Measurements from ENCODE around the gene ARVCF. TPM values are rescaled to one million over a fixed set of nuclear protein-coding genes. Genes with fewer than 3 reads are reported as not detected.

Gene ARVCF
- polyA plus RNA-seq, 1 experiment = 5.6 TPM

DNA sequence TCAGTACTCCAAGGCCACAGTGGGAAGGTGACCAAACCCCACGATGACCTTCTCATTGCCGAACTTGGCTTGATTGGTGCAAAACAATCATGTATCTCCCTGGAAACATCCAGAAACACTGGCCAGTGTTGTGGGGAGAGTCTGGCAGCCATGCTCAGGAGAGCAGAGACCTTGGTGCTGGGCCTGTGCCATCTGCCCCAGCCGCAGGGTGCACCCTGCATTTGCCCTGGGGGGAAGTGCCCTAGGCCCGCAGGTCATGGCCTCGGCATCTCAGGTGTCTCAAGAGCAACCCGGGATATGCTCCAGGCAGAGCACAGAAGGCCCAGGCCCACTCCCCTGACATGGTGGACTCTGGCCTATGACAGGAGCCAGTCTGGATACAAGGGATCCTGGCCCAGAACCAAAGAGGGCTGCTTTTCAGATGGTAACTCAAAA is 23.7 kb downstream of the ARVCF start:
- Histone ChIP-seq H3K4me3 (ENCODE audit: low read depth, low read length) (no peak overlapping the region), H3K27ac (ENCODE audit: low read depth, low read length) (no peak overlapping the region), H3K27me3 (ENCODE audit: control insufficient read depth, insufficient read depth, low read length) (peaks cover 2% of the 10 kb centered on the region), H3K9me3 (ENCODE audit: control insufficient read depth, insufficient read depth, low read length) (no peaks in the 10 kb centered on the region; the same call in 1 of the 2 replicates)
- DNase-seq (ENCODE audit: low read depth, low spot score) = no peak
- ChIA-PET CTCF (no interaction called here), POLR2A (no interaction called here)
- TF ChIP-seq CTCF (IDR thresholded peaks at IDR 0.05; ENCODE audit: low read depth, low read length) = no peak

- ChIA-PET POLR2A (no interaction called here), CTCF (no interaction called here)
- H3K27ac ChIP-seq (ENCODE audit: low read depth, low read length) = no peak overlapping the region
These were observed 24.1 kb downstream of the ARVCF start for GRCh38 chr22:19992481-19992911.

DNA sequence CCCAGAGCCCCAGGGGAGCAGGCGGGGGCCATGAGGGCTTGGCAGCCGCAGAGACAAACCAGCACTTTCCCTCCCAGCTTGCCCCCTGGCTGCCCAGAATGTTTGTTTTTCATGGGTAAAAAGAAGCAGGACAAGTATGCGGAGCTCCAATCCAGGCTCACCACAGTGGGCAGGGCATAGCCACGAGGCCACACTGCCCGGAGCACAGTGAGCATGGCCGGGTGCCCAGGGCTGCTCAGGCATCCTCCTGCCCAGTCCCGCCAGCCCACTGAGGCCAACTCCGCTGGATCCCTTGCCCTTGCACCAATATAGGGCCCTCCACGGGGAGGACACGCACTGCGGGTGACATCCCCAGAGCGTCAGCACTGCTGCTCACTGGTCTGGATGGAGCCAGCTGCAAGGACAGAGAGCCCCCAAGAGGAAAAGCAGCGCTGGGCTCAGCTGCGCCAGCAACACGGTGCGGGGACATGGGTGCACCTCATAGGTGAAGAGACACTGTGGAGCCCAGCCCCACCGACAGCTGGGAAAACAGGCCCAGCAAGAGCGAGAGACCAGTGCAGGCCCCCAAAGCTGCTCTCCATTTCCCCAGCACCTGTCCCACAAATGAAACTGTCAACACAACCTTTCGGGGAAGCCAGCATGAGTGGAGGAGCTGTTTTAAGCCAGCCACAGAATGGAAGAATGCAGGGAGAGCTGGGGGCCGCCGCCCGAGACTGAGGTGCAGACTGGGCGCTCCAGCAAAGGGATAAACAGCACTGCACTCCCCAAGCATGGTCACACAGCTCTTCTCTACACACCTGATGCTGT is 24.8 kb downstream of the ARVCF start:
- H3K9me3 ChIP-seq (ENCODE audit: control insufficient read depth, insufficient read depth, low read length) = no peaks in the 10 kb centered on the region; the same call in 1 of the 2 replicates
- no peak overlapping the region for H3K4me3 ChIP-seq (ENCODE audit: low read depth, low read length)
- CTCF ChIA-PET = interaction anchor here (0.6 kb wide), 1 partner anchor 28 kb away, joined by 3 read pairs; no protein-coding TSS in a partner anchor
- H3K27me3 ChIP-seq (ENCODE audit: control insufficient read depth, insufficient read depth, low read length) = peaks cover 1% of the 10 kb centered on the region
- no peak for DNase-seq (ENCODE audit: low read depth, low spot score)
- H3K27ac ChIP-seq (ENCODE audit: low read depth, low read length) = no peak overlapping the region
- POLR2A ChIA-PET = no interaction called here
- TF ChIP-seq CTCF (IDR thresholded peaks at IDR 0.05; ENCODE audit: low read depth, low read length) = no peak

More at GRCh38 chr22:19992481-19992911, 24.1 kb downstream of the ARVCF start:
- Histone ChIP-seq H3K4me3 (ENCODE audit: low read depth, low read length) (no peak overlapping the region), H3K9me3 (ENCODE audit: control insufficient read depth, insufficient read depth, low read length) (no peaks in the 10 kb centered on the region; the same call in 1 of the 2 replicates), H3K27me3 (ENCODE audit: control insufficient read depth, insufficient read depth, low read length) (peaks cover 2% of the 10 kb centered on the region)
- DNase-seq (ENCODE audit: low read depth, low spot score) = no peak
- TF ChIP-seq CTCF (IDR thresholded peaks at IDR 0.05; ENCODE audit: low read depth, low read length) = no peak

DNA sequence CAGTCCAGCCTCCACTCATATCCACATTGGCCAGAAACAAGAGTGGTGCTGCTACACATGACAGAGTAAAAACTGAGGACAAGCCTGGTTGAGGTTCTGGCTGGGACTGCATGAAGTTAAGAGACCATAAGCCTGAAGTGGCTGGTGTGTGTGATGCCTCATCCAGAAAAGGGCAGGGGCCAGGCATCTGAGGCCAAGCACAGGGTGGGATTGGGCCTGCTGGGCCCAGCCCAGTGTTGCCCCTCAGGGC is 25.3 kb downstream of the ARVCF start:
- H3K27me3 ChIP-seq (ENCODE audit: control insufficient read depth, insufficient read depth, low read length) = no peaks in the 10 kb centered on the region
- H3K4me3 ChIP-seq (ENCODE audit: low read depth, low read length) = no peak overlapping the region
- no peaks in the 10 kb centered on the region; the same call in 1 of the 2 replicates for H3K9me3 ChIP-seq (ENCODE audit: control insufficient read depth, insufficient read depth, low read length)
- CTCF ChIA-PET = interaction anchor here (0.6 kb wide), 1 partner anchor 29 kb away, joined by 3 read pairs; no protein-coding TSS in a partner anchor
- TF ChIP-seq CTCF (IDR thresholded peaks at IDR 0.05; ENCODE audit: low read depth, low read length) = no peak
- DNase-seq (ENCODE audit: low read depth, low spot score) = no peak
- POLR2A ChIA-PET = no interaction called here
- H3K27ac ChIP-seq (ENCODE audit: low read depth, low read length) = no peak overlapping the region

DNA sequence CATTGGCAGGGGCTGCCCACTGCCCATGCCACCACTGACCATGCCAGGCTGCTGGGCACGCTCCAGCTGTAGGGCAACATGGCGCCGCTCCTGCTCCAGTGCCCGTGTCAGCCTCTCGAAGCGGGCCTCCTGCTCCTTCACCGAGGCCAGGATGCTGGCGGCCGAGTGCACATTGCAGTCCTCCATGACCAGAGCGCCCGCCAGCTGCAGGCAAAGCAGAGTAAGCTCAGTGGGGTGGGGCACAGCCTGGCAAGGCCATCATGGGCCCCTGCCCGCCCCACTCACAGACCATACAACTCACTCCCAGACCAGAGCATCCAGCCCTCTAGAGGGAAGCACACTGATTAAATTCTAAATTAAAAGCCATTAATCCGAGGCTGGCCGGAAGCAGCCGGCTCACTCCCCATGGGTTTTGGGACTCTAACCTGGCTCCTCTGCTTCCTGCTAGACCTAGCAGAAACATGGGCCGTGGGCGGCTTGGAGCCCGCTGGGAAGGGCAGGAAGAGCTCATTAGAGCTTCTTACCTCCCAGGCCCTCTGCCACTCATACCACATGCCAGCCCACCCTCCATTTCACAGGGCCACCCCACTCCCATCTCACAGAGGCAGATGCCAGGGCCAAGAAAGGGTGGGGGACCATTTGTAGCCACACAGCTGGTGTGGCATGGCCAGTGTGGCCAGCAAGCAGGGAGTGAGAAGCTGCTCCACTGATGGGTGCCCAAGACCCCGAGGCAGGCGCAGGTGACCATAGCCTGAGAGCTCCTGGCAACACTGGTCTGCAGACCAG is 25.8 kb downstream of the ARVCF start:
- POLR2A ChIA-PET = no interaction called here
- no peaks in the 10 kb centered on the region; the same call in 1 of the 2 replicates for H3K9me3 ChIP-seq (ENCODE audit: control insufficient read depth, insufficient read depth, low read length)

More for the DNA sequence above, 25.8 kb downstream of the ARVCF start:
- TF ChIP-seq CTCF (IDR thresholded peaks at IDR 0.05; ENCODE audit: low read depth, low read length) = no peak
- Histone ChIP-seq H3K27me3 (ENCODE audit: control insufficient read depth, insufficient read depth, low read length) (no peaks in the 10 kb centered on the region), H3K27ac (ENCODE audit: low read depth, low read length) (no peak overlapping the region), H3K4me3 (ENCODE audit: low read depth, low read length) (no peak overlapping the region)
- no peak for DNase-seq (ENCODE audit: low read depth, low spot score)
- CTCF ChIA-PET = interaction anchor here (0.6 kb wide), 1 partner anchor 29 kb away, joined by 3 read pairs; no protein-coding TSS in a partner anchor

Measured in AG04450 (cell line).